GM12864 (cell line): ENCODE measurements around the gene ATF3.

Experiments used
- DNase-seq: peaks from one replicate; pipeline ENCODE4 v3.0.0-alpha.2; 2011; ENCODE audit warnings: low read depth
- H3K4me3 ChIP-seq: 2 replicates; pipeline ENCODE4 v1.5.1; 2011; ENCODE audit warnings: mild to moderate bottlenecking, low read depth, low read length, control low read depth
- CTCF ChIP-seq: IDR thresholded peaks from 2 replicates; pipeline ENCODE4 v1.5.1; 2011; ENCODE audit warnings: low read depth, mild to moderate bottlenecking, moderate library complexity, low read length, control low read depth, inconsistent platforms; ENCODE audit errors: missing control alignments

ATF3 gene

DNA sequence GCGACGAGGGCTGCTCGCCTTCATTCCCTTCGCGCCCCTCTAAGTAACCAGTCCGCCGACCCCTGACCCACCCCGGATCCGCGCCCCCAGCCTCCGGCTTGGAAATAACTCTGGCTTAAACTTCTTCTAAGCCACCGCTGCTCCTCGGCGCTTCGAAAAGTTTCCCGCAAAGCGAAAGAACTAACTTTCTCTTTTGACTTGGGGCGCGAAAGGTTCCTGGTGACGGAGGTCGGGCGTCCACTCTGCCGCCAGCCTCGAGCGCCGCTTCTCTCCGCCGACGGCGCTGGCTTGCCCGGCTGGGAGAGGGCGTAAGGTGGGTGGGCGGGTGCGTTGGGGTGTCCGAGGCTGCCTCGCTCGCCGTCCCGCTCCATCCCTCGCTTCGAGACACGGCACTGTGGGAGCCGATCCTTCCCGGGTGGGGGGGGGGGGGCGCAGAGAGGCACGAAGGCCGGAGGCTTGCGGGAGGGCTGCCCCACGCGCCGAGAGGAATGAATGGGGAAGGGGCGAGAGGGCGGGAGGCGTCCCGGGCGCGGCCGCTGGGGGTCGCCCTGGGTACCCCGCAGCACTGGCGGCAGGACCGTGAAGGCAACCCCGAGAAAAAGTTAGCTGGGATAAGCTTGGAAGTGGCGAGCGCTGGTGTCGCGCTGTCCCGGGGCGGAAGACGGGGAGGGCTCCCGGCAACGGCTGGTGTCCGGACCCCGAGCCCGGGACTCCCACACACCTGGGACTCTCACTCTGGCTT lies 569 bp downstream of the ATF3 start:
- DNase-seq, result no peak
- TF ChIP-seq CTCF, result peak; percentile 58
- H3K4me3 ChIP-seq, result peak overlapping the region; percentile 84

DNA sequence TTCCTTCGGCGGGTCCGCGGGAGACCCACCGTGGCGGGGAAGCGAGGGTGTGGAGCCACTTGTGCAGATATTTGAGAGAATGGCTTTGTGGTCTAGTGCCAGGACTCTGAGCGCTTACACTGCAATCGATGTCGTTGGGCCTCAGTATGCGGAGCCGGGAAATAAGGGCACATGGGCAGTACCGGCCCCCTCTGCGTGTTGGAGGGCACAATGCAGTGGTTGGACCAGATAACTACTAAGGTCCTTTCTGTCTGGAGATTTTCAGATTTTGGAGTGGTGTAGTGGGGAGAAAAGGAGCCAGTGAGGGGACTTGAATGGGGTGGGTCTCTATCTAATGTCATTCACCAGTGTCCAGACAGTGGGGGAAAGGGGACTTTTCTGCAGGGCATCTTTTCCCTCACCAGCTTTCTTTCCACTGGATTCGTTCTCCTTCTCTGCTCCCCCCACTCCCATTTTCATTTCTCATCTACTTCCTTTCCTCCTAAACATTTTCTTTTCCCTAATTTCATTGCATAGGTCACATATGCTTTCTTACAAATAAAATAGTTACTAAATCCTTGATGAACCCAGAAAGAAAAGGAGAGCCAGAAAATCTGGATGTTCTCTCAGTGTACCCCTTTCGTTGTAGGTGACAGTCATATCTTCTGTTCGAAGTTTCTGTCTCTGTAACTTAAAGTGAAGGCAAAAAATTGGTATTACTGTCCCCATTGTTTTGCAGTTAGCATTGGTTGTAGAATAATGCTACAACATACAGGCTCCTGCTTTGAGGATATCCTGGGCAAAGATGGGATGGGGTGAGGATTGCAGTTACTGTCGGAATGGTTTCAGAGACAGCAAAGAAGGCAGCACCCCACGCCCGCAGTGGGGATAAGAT lies 1.4 kb downstream of the ATF3 start:
- H3K4me3 ChIP-seq, result peak overlapping the region; percentile 84
- no peak for DNase-seq
- TF ChIP-seq CTCF, result no peak

- DNase-seq, result no peak
- no peak for TF ChIP-seq CTCF
- H3K4me3 ChIP-seq, result peak overlapping the region; percentile 84; the same call in 1 of the 2 replicates
These were observed 2.0 kb downstream of the ATF3 start for GRCh38 chr1:212610575-212610967.

- DNase-seq, result no peak
- H3K4me3 ChIP-seq, result no peak overlapping the region; the same call in 1 of the 2 replicates
- TF ChIP-seq CTCF, result no peak
These were observed 2.7 kb downstream of the ATF3 start for GRCh38 chr1:212611000-212611948.

GRCh38 chr1:212612041-212612961 lies 3.7 kb downstream of the ATF3 start:
- no peak overlapping the region for H3K4me3 ChIP-seq
- no peak for DNase-seq
- no peak for TF ChIP-seq CTCF
